Measurements from ENCODE around the gene CISD1. TPM values are rescaled to one million over a fixed set of nuclear protein-coding genes. Genes with fewer than 3 reads are reported as not detected.

Gene CISD1
- total RNA-seq, 1 experiment from 2014 or later = 75.3 TPM

- Histone ChIP-seq H4K20me1 (ENCODE audit: insufficient read depth) (no peaks in the 10 kb centered on the region), H3K4me3 (no peak overlapping the region), H3K79me2 (ENCODE audit: low read depth) (no peaks in the 10 kb centered on the region), H3K4me2 (no peak overlapping the region), H3K9me3 (ENCODE audit: insufficient read depth, low read depth) (no peaks in the 10 kb centered on the region), H3K36me3 (ENCODE audit: low read depth) (no peaks in the 10 kb centered on the region), H3K9me2 (ENCODE audit: insufficient read depth) (no peaks in the 10 kb centered on the region), H3K4me1 (replicated peaks; ENCODE audit: insufficient read depth) (peaks cover 6% of the 10 kb centered on the region; the same call in 1 of the 2 replicates), H3F3A (ENCODE audit: insufficient read depth, low read depth) (no peaks in the 10 kb centered on the region; the same call in 1 of the 2 replicates), H2AFZ (no peak overlapping the region), H3K27ac (no peak overlapping the region), H3K27me3 (ENCODE audit: insufficient read depth, low read depth) (no peaks in the 10 kb centered on the region)
- intact Hi-C loops (cut with micrococcal nuclease; ENCODE audit: unreplicated experiment) = no loop called here
- CTCF ChIA-PET = no interaction called here
- no TSS peak for BruUV-seq (replicated peaks)
- no peak for TF ChIP-seq EZH2 (IDR thresholded peaks at IDR 0.05; ENCODE audit: low read depth)
- TF ChIP-seq, protein P1, sequence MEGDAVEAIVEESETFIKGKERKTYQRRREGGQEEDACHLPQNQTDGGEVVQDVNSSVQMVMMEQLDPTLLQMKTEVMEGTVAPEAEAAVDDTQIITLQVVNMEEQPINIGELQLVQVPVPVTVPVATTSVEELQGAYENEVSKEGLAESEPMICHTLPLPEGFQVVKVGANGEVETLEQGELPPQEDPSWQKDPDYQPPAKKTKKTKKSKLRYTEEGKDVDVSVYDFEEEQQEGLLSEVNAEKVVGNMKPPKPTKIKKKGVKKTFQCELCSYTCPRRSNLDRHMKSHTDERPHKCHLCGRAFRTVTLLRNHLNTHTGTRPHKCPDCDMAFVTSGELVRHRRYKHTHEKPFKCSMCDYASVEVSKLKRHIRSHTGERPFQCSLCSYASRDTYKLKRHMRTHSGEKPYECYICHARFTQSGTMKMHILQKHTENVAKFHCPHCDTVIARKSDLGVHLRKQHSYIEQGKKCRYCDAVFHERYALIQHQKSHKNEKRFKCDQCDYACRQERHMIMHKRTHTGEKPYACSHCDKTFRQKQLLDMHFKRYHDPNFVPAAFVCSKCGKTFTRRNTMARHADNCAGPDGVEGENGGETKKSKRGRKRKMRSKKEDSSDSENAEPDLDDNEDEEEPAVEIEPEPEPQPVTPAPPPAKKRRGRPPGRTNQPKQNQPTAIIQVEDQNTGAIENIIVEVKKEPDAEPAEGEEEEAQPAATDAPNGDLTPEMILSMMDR (conservative IDR thresholded peaks at IDR 0.05) = no peak
- no peak for DNase-seq
- POLR2A ChIA-PET (ENCODE audit: unreplicated experiment) = interaction anchor here (0.7 kb wide), 1 partner anchor 66 kb away, joined by 4 read pairs; no protein-coding TSS in a partner anchor
Measured at GRCh38 chr10:58304099-58304633, 35.2 kb downstream of the CISD1 start.

DNA sequence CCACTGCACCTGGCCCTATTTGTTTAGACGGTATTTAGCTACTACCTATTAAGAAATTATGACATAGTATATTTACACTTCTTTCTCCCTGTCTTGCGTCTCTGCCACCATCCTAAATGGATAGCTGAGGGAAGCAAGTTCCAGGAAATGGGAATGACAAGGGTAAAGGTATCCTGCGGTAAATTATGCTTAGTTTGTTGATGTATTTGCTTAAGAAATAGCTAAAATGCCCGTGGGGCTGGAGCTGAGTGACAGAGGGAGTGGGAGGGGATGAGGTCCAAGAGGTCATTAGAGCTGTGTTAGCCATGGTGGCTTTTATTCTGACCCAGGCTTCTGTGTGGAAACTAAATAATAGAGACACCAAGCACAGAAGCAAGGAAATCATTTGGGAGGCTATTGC is 36.9 kb downstream of the CISD1 start:
- Histone ChIP-seq H3K27ac (no peak overlapping the region), H2AFZ (no peak overlapping the region), H3F3A (ENCODE audit: insufficient read depth, low read depth) (no peaks in the 10 kb centered on the region), H3K36me3 (ENCODE audit: low read depth) (no peaks in the 10 kb centered on the region), H3K27me3 (ENCODE audit: insufficient read depth, low read depth) (no peaks in the 10 kb centered on the region), H4K20me1 (ENCODE audit: insufficient read depth) (no peaks in the 10 kb centered on the region), H3K79me2 (ENCODE audit: low read depth) (no peaks in the 10 kb centered on the region), H3K9me3 (ENCODE audit: insufficient read depth, low read depth) (no peaks in the 10 kb centered on the region), H3K4me2 (no peak overlapping the region), H3K4me3 (no peak overlapping the region), H3K4me1 (replicated peaks; ENCODE audit: insufficient read depth) (peaks cover 6% of the 10 kb centered on the region; the same call in 1 of the 2 replicates), H3K9me2 (ENCODE audit: insufficient read depth) (no peaks in the 10 kb centered on the region)
- intact Hi-C loops (cut with micrococcal nuclease; ENCODE audit: unreplicated experiment) = no loop called here
- ChIA-PET POLR2A (ENCODE audit: unreplicated experiment) (interaction anchor here (0.5 kb wide), 1 partner anchor 37 kb away, joined by 3 read pairs; no protein-coding TSS in a partner anchor), CTCF (interaction anchor here (0.6 kb wide), 1 partner anchor 109 kb away, joined by 4 read pairs; no protein-coding TSS in a partner anchor)
- TF ChIP-seq EZH2 (IDR thresholded peaks at IDR 0.05; ENCODE audit: low read depth) = no peak
- TF ChIP-seq, protein P1 (conservative IDR thresholded peaks at IDR 0.05) = no peak
- no peak for DNase-seq
- BruUV-seq (replicated peaks) = no TSS peak

DNA sequence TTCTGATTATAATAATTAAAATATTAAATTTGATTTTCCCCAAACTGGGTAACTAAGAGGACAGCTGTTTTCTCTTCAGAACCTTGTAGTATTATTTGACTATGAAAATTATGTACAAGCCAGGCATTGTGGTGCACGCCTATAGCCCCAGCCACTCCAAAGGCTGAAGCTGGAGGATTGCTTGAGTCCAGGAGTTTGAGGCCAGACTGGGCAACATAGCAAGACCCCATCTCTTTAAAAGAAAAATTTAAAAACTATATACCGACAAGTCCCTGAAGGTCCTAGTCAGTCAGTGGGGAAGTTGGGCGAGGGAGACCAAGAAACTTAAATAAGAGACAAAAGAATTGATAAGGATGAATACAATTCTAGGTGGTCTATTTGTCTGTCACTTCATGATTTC is 38.7 kb downstream of the CISD1 start:
- H3K4me2 ChIP-seq = no peak overlapping the region
- no peaks in the 10 kb centered on the region for H3K27me3 ChIP-seq (ENCODE audit: insufficient read depth, low read depth)
- ChIA-PET CTCF (no interaction called here), POLR2A (ENCODE audit: unreplicated experiment) (no interaction called here)
- TF ChIP-seq, protein P1 (conservative IDR thresholded peaks at IDR 0.05) = no peak
- no peak for TF ChIP-seq EZH2 (IDR thresholded peaks at IDR 0.05; ENCODE audit: low read depth)
- intact Hi-C loops (cut with micrococcal nuclease; ENCODE audit: unreplicated experiment) = no loop called here
- BruUV-seq (replicated peaks) = no TSS peak
- no peak for DNase-seq
- H4K20me1 ChIP-seq (ENCODE audit: insufficient read depth) = no peaks in the 10 kb centered on the region
- no peaks in the 10 kb centered on the region for H3K36me3 ChIP-seq (ENCODE audit: low read depth)
- no peaks in the 10 kb centered on the region for H3F3A ChIP-seq (ENCODE audit: insufficient read depth, low read depth)
- H2AFZ ChIP-seq = no peak overlapping the region
- H3K4me3 ChIP-seq = no peak overlapping the region
- no peak overlapping the region for H3K27ac ChIP-seq
- H3K4me1 ChIP-seq (replicated peaks; ENCODE audit: insufficient read depth) = peaks cover 6% of the 10 kb centered on the region; the same call in 1 of the 2 replicates
- no peaks in the 10 kb centered on the region for H3K9me2 ChIP-seq (ENCODE audit: insufficient read depth)
- H3K9me3 ChIP-seq (ENCODE audit: insufficient read depth, low read depth) = no peaks in the 10 kb centered on the region
- no peaks in the 10 kb centered on the region for H3K79me2 ChIP-seq (ENCODE audit: low read depth)
